Right atrium auricular region (tissue), 2 donors: ENCODE data around the gene SPZ1. TPM values are rescaled to one million over a fixed set of nuclear protein-coding genes. Genes with fewer than 3 reads are reported as not detected.
"Not testable (repeated sequence)": the region's sequence is repeated elsewhere in the genome, so short reads cannot be mapped to it uniquely, and the experiment has no call there.

Source experiments
- DNase-seq: peaks from one replicate; pipeline ENCODE4 v3.0.0-alpha.2; 2019; ENCODE audit warnings: low spot score
- H3K27ac ChIP-seq, 2 donors: fragments of 200-600 bp; sonication (generic); 1 replicate in 1 of 2; 2 replicates in 1 of 2; pipeline ENCODE4 v1.5.1; 2016 to 2019
- H3K27me3 ChIP-seq, 2 donors: fragments of 200-600 bp; sonication (generic); one replicate each; pipeline versions ENCODE4 v1.5.1 to v1.6.0; 2017 to 2019
- H3K36me3 ChIP-seq: fragments of 200-600 bp; sonication (generic); one replicate; pipeline ENCODE4 v1.5.1; 2016
- H3K4me1 ChIP-seq, 2 donors: fragments of 200-600 bp; sonication (generic); one replicate each; pipeline versions ENCODE4 v1.5.1 to v1.6.0; 2017 to 2019
- H3K4me3 ChIP-seq, 2 donors: fragments of 200-600 bp; sonication (generic); 1 replicate in 1 of 2; 2 replicates in 1 of 2; pipeline ENCODE4 v1.5.1; 2017 to 2019; ENCODE audit warnings: mild to moderate bottlenecking in 1 of 2, moderate library complexity in 1 of 2
- H3K9me3 ChIP-seq, 2 donors: fragments of 200-600 bp; sonication (generic); one replicate each; pipeline ENCODE4 v1.5.1; 2019
- CTCF ChIP-seq, 2 donors: fragments of 200-600 bp; sonication (generic); IDR thresholded peaks; one replicate each; pipeline ENCODE4 v1.5.1; 2019; ENCODE audit warnings: antibody characterized with exemption in 2 of 2
- total RNA-seq, 2 donors: library from RNA; depleted of rRNA; stranded (reverse); fragments of >200 nt; gene quantifications; one replicate each; pipeline ENCODE4 v1.1.0, GENCODE V29; 2016

Gene SPZ1
- total RNA-seq, 2 donors from 2014 or later, result not detected

GRCh38 chr5:80299601-80300000 is 20.2 kb upstream of the SPZ1 start:
- no peaks in the 10 kb centered on the region for H3K9me3 ChIP-seq
- H3K27me3 ChIP-seq, result no peaks in the 10 kb centered on the region
- H3K4me1 ChIP-seq, result no peaks in the 10 kb centered on the region
- no peak overlapping the region for H3K27ac ChIP-seq
- TF ChIP-seq CTCF (IDR thresholded peaks at IDR 0.05), result no peak
- no peak for DNase-seq
- H3K36me3 ChIP-seq, result no peaks in the 10 kb centered on the region
- H3K4me3 ChIP-seq, result no peak overlapping the region

DNA sequence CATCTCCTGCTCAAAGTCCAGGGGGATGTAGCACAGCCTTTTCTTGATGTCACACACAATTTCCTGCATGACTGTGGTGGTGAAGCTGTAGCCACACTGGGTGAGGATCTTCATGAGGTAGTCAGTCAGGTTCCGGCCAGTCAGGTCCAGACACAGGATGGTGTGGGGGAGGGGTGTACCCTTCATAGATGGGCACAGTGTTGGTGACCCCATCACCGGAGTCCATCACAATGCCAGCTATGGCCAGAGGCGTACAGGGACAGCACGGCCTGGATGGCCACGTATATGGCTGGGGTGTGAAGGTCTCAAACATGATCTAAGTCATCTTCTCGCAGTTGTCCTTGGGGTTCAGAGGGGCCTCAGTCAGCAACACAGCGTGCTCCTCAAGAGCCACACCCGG is 19.7 kb upstream of the SPZ1 start:
- DNase-seq, result no peak
- H3K27ac ChIP-seq, result no peak overlapping the region
- H3K9me3 ChIP-seq, result no peaks in the 10 kb centered on the region
- H3K4me1 ChIP-seq, result no peaks in the 10 kb centered on the region
- no peaks in the 10 kb centered on the region for H3K27me3 ChIP-seq
- TF ChIP-seq CTCF (IDR thresholded peaks at IDR 0.05), result no peak
- H3K36me3 ChIP-seq, result no peaks in the 10 kb centered on the region
- no peak overlapping the region for H3K4me3 ChIP-seq

DNA sequence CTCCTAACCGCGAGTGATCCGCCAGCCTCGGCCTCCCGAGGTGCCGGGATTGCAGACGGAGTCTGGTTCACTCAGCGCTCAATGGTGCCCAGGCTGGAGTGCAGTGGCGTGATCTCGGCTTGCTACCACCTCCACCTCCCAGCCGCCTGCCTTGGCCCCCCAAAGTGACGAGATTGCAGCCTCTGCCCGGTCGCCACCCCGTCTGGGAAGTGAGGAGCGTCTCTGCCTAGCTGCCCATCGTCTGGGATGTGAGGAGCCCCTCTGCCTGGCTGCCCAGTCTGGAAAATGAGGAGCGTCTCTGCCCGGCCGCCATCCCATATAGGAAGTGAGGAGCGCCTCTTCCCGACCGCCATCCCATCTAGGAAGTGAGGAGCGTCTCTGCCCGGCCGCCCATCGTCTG is 19.0 kb upstream of the SPZ1 start:
- not testable (repeated sequence) for H3K4me3 ChIP-seq, H3K27ac ChIP-seq, H3K27me3 ChIP-seq, H3K9me3 ChIP-seq, DNase-seq, H3K4me1 ChIP-seq, H3K36me3 ChIP-seq

DNA sequence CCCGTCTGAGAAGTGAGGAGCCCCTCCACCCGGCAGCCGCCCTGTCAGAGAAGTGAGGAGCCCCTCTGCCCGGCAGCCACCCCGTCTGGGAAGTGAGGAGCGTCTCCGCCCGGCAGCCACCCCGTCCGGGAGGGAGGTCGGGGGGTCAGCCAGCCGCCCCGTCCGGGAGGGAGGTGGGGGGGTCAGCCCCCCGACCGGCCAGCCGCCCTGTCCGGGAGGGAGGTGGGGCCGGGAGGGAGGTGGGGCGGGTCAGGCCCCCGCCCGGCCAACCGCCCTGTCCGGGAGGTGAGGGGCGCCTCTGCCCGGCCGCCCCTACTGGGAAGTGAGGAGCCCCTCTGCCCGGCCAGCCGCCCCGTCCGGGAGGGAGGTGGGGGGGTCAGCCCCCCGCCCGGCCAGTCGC is 18.5 kb upstream of the SPZ1 start:
- not testable (repeated sequence) for H3K4me1 ChIP-seq, H3K27ac ChIP-seq, DNase-seq, H3K4me3 ChIP-seq, H3K9me3 ChIP-seq, H3K36me3 ChIP-seq, H3K27me3 ChIP-seq

DNA sequence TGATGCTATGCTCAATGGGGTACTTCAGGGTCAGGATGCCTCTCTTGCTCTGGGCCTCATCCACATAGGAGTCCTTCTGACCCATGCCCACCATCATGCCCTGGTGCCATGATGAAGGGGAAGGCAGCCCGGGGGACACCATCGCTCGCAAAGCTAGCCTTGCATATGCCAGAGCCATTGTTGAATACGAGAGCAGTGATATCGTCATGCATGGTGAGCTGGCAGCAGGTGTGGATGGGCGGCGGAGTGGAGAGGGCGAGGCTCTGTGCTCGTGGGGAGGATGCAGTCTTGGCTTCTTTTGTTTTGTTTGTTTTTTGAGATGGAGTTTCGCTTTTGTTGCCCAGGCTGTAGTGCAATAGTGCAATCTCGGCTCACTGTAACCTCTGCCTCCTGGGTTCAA is 17.2 kb upstream of the SPZ1 start:
- H3K4me3 ChIP-seq, result no peak overlapping the region
- H3K36me3 ChIP-seq, result no peaks in the 10 kb centered on the region
- H3K4me1 ChIP-seq, result no peaks in the 10 kb centered on the region
- no peak for TF ChIP-seq CTCF (IDR thresholded peaks at IDR 0.05)
- no peaks in the 10 kb centered on the region for H3K9me3 ChIP-seq
- no peak for DNase-seq
- no peak overlapping the region for H3K27ac ChIP-seq
- no peaks in the 10 kb centered on the region for H3K27me3 ChIP-seq

GRCh38 chr5:80308526-80308925 is 11.3 kb upstream of the SPZ1 start:
- H3K9me3 ChIP-seq, result no peaks in the 10 kb centered on the region
- H3K27me3 ChIP-seq, result no peaks in the 10 kb centered on the region
- DNase-seq, result no peak
- no peaks in the 10 kb centered on the region for H3K36me3 ChIP-seq
- no peak overlapping the region for H3K27ac ChIP-seq
- no peak for TF ChIP-seq CTCF (IDR thresholded peaks at IDR 0.05)
- no peaks in the 10 kb centered on the region for H3K4me1 ChIP-seq
- no peak overlapping the region for H3K4me3 ChIP-seq

DNA sequence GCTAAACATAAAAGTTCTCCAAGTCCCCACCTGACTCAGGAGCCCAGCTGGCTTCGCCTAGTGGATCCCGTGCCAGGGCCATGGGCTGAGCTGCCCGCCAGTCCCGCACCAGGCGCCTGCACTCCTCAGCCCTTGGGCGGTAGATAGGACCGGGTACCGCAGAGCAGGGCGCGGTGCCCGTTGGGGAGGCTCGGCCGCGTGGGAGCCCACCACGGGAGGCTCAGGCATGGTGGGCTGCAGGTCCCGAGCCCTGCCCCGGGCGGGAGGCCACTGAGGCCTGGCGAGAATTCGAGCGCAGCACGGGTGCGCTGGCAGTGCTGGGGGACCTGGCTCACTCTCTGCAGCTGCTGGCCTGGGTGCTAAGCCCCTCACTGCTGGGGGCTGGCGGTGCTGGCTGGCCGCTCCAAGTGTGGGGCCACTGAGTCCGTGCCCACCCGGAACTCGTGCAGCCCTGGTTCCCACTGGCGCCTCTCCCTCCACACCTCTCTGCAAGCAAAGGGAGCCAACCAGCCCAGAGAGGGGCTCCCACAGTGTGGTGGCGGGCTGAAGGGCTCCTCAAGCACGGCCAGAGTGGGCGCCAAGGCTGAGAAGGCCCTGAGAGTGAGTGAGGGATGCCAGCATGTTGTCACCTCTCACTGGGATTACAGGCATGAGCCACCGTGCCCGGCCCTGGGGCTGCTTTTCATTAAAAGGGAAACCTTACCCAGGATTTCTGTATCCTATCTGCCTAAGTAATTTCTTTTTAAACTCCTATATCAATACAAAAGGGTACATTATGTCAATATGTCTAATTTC is 9.7 kb upstream of the SPZ1 start:
- TF ChIP-seq CTCF (IDR thresholded peaks at IDR 0.05), result no peak
- no peak for DNase-seq
- Histone ChIP-seq H3K4me1 (no peaks in the 10 kb centered on the region), H3K27ac (no peak overlapping the region), H3K9me3 (no peaks in the 10 kb centered on the region), H3K36me3 (no peaks in the 10 kb centered on the region), H3K27me3 (no peaks in the 10 kb centered on the region), H3K4me3 (no peak overlapping the region)
